ENCODE data around the gene PTX3.

- TF ChIP-seq, protein P1, sequence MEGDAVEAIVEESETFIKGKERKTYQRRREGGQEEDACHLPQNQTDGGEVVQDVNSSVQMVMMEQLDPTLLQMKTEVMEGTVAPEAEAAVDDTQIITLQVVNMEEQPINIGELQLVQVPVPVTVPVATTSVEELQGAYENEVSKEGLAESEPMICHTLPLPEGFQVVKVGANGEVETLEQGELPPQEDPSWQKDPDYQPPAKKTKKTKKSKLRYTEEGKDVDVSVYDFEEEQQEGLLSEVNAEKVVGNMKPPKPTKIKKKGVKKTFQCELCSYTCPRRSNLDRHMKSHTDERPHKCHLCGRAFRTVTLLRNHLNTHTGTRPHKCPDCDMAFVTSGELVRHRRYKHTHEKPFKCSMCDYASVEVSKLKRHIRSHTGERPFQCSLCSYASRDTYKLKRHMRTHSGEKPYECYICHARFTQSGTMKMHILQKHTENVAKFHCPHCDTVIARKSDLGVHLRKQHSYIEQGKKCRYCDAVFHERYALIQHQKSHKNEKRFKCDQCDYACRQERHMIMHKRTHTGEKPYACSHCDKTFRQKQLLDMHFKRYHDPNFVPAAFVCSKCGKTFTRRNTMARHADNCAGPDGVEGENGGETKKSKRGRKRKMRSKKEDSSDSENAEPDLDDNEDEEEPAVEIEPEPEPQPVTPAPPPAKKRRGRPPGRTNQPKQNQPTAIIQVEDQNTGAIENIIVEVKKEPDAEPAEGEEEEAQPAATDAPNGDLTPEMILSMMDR (conservative IDR thresholded peaks at IDR 0.05; ENCODE audit: low read length) = no peak
- no peak for TF ChIP-seq EZH2phosphoT487 (IDR thresholded peaks at IDR 0.05; ENCODE audit: borderline replicate concordance)
Observed at GRCh38 chr3:157488144-157488543, 51.5 kb downstream of the PTX3 start.
